Measurements from ENCODE around the gene TXNRD1.
A peak's percentile ranks its signal among the peaks of the same experiment; 100 is the strongest.
"Not testable (repeated sequence)": the region's sequence is repeated elsewhere in the genome, so short reads cannot be mapped to it uniquely, and the experiment has no call there.

Gene TXNRD1

GRCh38 chr12:104291867-104292524 lies 76.4 kb downstream of the TXNRD1 start:
- peaks cover 59% of the 10 kb centered on the region for H3K36me3 ChIP-seq
- no peaks in the 10 kb centered on the region for H3K27me3 ChIP-seq
- H3K9me3 ChIP-seq: no peaks in the 10 kb centered on the region
- H3K4me3 ChIP-seq (ENCODE audit: low read depth in 1 of 2, low read length in 1 of 2): no peak overlapping the region
- H3K27ac ChIP-seq: peak overlapping the region; percentile 37
- H3K4me1 ChIP-seq (ENCODE audit: control insufficient read depth in 1 of 2, insufficient read depth in 1 of 2, low read depth in 1 of 2, low read length in 1 of 2): peaks cover 22 to 32% of the 10 kb centered on the region in 2 experiments
- no peak for TF ChIP-seq CTCF (IDR thresholded peaks at IDR 0.05)

- H3K36me3 ChIP-seq: peaks cover 59% of the 10 kb centered on the region
- no peaks in the 10 kb centered on the region for H3K9me3 ChIP-seq
- peaks cover 15 to 24% of the 10 kb centered on the region in 2 experiments for H3K4me1 ChIP-seq (ENCODE audit: control insufficient read depth in 1 of 2, insufficient read depth in 1 of 2, low read depth in 1 of 2, low read length in 1 of 2)
- H3K27ac ChIP-seq: peak overlapping the region; percentile 8
- no peak overlapping the region for H3K4me3 ChIP-seq (ENCODE audit: low read depth in 1 of 2, low read length in 1 of 2)
- no peaks in the 10 kb centered on the region for H3K27me3 ChIP-seq
- no peak for TF ChIP-seq CTCF (IDR thresholded peaks at IDR 0.05)
Measured at GRCh38 chr12:104292872-104293794, 77.6 kb downstream of the TXNRD1 start.

GRCh38 chr12:104294158-104294859 lies 78.7 kb downstream of the TXNRD1 start:
- not testable (repeated sequence) for H3K4me3 ChIP-seq (ENCODE audit: low read depth in 1 of 2, low read length in 1 of 2); H3K27me3 ChIP-seq; H3K9me3 ChIP-seq
- peak overlapping the region; percentile 61 for H3K27ac ChIP-seq
- peaks cover 10 to 13% of the 10 kb centered on the region in 2 experiments for H3K4me1 ChIP-seq (ENCODE audit: control insufficient read depth in 1 of 2, insufficient read depth in 1 of 2, low read depth in 1 of 2, low read length in 1 of 2)
- peaks cover 59% of the 10 kb centered on the region for H3K36me3 ChIP-seq

- H3K4me3 ChIP-seq (ENCODE audit: low read depth in 1 of 2, low read length in 1 of 2): no peak overlapping the region
- peak overlapping the region; percentile 61 for H3K27ac ChIP-seq
- H3K36me3 ChIP-seq: peaks cover 59% of the 10 kb centered on the region
- H3K9me3 ChIP-seq: no peaks in the 10 kb centered on the region
- H3K27me3 ChIP-seq: no peaks in the 10 kb centered on the region
- no peak for TF ChIP-seq CTCF (IDR thresholded peaks at IDR 0.05)
- peaks cover 3 to 7% of the 10 kb centered on the region in 2 experiments for H3K4me1 ChIP-seq (ENCODE audit: control insufficient read depth in 1 of 2, insufficient read depth in 1 of 2, low read depth in 1 of 2, low read length in 1 of 2)
Measured at GRCh38 chr12:104294927-104295668, 79.5 kb downstream of the TXNRD1 start.

- Histone ChIP-seq H3K27ac (no peak overlapping the region), H3K36me3 (peaks cover 64% of the 10 kb centered on the region), H3K4me1 (ENCODE audit: control insufficient read depth in 1 of 2, insufficient read depth in 1 of 2, low read depth in 1 of 2, low read length in 1 of 2) (peaks cover 0 to 5% of the 10 kb centered on the region in 2 experiments), H3K27me3 (no peaks in the 10 kb centered on the region), H3K9me3 (no peaks in the 10 kb centered on the region), H3K4me3 (ENCODE audit: low read depth in 1 of 2, low read length in 1 of 2) (no peak overlapping the region)
- TF ChIP-seq CTCF (IDR thresholded peaks at IDR 0.05): no peak
Measured at GRCh38 chr12:104295954-104296353, 80.4 kb downstream of the TXNRD1 start.

All from neutrophil (primary cell).